Fibroblast of lung (primary cell): Measurements from ENCODE around the gene BLACAT1. TPM values are rescaled to one million over a fixed set of nuclear protein-coding genes. Genes with fewer than 3 reads are reported as not detected.

ENCODE experiments used
- DNase-seq, 2 donors: peaks; one replicate each; pipeline versions ENCODE4 v3.0.0 to v3.0.0-alpha.2; 2010; ENCODE audit warnings: low read depth in 2 of 2
- H2AFZ ChIP-seq: 2 replicates; pipeline ENCODE4 v1.5.1; 2012; ENCODE audit warnings: low read length, control low read depth, inconsistent platforms
- H3K27ac ChIP-seq: 2 replicates; pipeline ENCODE4 v1.5.1; 2011; ENCODE audit warnings: low read length, control low read depth; ENCODE audit not compliant: insufficient read depth
- H3K27me3 ChIP-seq: 2 replicates; pipeline ENCODE4 v1.5.1; 2011; ENCODE audit warnings: mild to moderate bottlenecking, low read length; ENCODE audit not compliant: control insufficient read depth, insufficient read depth
- H3K36me3 ChIP-seq: 2 replicates; pipeline ENCODE4 v1.5.1; 2011; ENCODE audit warnings: low read length; ENCODE audit not compliant: control insufficient read depth, insufficient read depth
- H3K4me1 ChIP-seq: 2 replicates; pipeline ENCODE4 v1.5.1; 2011; ENCODE audit warnings: low read length; ENCODE audit not compliant: control insufficient read depth, insufficient read depth; ENCODE audit errors: extremely low read depth
- H3K4me2 ChIP-seq: 2 replicates; pipeline ENCODE4 v1.5.1; 2011; ENCODE audit warnings: low read length, control low read depth; ENCODE audit not compliant: insufficient read depth; ENCODE audit errors: extremely low read depth
- H3K4me3 ChIP-seq, 4 experiments: fragments of 200-600 bp in 1 of 4; sonication (generic) in 1 of 4; replicated peaks in 1 of 4; 2 replicates each; pipeline ENCODE4 v1.5.1; 2011 to 2016; ENCODE audit warnings: low read length in 4 of 4, low read depth in 3 of 4, mild to moderate bottlenecking in 3 of 4, control low read depth in 2 of 4, inconsistent platforms in 1 of 4, mixed read lengths in 1 of 4; ENCODE audit not compliant: insufficient read depth in 1 of 4; ENCODE audit errors: control extremely low read depth in 1 of 4
- H3K79me2 ChIP-seq: 2 replicates; pipeline ENCODE4 v1.5.1; 2012; ENCODE audit warnings: mild to moderate bottlenecking, low read length, inconsistent platforms; ENCODE audit not compliant: control insufficient read depth, insufficient read depth
- H3K9ac ChIP-seq: 2 replicates; pipeline ENCODE4 v1.5.1; 2011; ENCODE audit warnings: mild to moderate bottlenecking, low read length, control low read depth; ENCODE audit not compliant: insufficient read depth
- H3K9me3 ChIP-seq: 2 replicates; pipeline ENCODE4 v1.5.1; 2012; ENCODE audit warnings: low read depth, low read length; ENCODE audit not compliant: control insufficient read depth, insufficient read depth
- H4K20me1 ChIP-seq: 2 replicates; pipeline ENCODE4 v1.5.1; 2011; ENCODE audit warnings: low read length; ENCODE audit not compliant: control insufficient read depth, insufficient read depth; ENCODE audit errors: extremely low read depth
- EZH2 ChIP-seq: IDR thresholded peaks from 2 replicates; pipeline ENCODE4 v1.5.1; 2012; ENCODE audit warnings: low read length, control low read depth, mild to moderate bottlenecking; ENCODE audit errors: missing control alignments
- polyA plus RNA-seq, 2 donors: library from polyadenylated mRNA; depleted of rRNA in 1 of 2; stranded (reverse) in 1 of 2; unstranded in 1 of 2; fragments of >200 nt; gene quantifications; 2 replicates each; pipeline ENCODE4 v1.2.1, GENCODE V29; 2011 to 2012; ENCODE audit warnings: missing spikeins in 1 of 2
- total RNA-seq: library from RNA; depleted of rRNA; stranded (reverse); fragments of >200 nt; gene quantifications from 2 replicates; pipeline ENCODE4 v1.2.1, GENCODE V29; 2014
- TF ChIP-seq, protein P1 (sequence below), 2 donors: IDR thresholded peaks in 1 of 2; conservative IDR thresholded peaks in 1 of 2; 1 replicate in 1 of 2; 2 replicates in 1 of 2; pipeline ENCODE4 v1.5.1; 2011 to 2012; ENCODE audit warnings: low read length in 2 of 2, control low read depth in 1 of 2, inconsistent platforms in 1 of 2, low read depth in 1 of 2, mild to moderate bottlenecking in 1 of 2

BLACAT1 gene
- total and polyA plus RNA-seq, 2 donors (not counting 1 experiment from before 2014, with no cell fraction given), result not detected

GRCh38 chr1:205444300-205444930, 11.4 kb downstream of the BLACAT1 start:
- no peaks in the 10 kb centered on the region for H3K4me1 ChIP-seq
- TF ChIP-seq, protein P1, sequence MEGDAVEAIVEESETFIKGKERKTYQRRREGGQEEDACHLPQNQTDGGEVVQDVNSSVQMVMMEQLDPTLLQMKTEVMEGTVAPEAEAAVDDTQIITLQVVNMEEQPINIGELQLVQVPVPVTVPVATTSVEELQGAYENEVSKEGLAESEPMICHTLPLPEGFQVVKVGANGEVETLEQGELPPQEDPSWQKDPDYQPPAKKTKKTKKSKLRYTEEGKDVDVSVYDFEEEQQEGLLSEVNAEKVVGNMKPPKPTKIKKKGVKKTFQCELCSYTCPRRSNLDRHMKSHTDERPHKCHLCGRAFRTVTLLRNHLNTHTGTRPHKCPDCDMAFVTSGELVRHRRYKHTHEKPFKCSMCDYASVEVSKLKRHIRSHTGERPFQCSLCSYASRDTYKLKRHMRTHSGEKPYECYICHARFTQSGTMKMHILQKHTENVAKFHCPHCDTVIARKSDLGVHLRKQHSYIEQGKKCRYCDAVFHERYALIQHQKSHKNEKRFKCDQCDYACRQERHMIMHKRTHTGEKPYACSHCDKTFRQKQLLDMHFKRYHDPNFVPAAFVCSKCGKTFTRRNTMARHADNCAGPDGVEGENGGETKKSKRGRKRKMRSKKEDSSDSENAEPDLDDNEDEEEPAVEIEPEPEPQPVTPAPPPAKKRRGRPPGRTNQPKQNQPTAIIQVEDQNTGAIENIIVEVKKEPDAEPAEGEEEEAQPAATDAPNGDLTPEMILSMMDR (conservative IDR thresholded peaks at IDR 0.05 in 1 of 2, IDR thresholded peaks at IDR 0.05 in 1 of 2; ENCODE audit: low read depth in 1 of 2, low read length in 2 of 2), result no peak
- no peak for TF ChIP-seq EZH2
- peaks cover 16% of the 10 kb centered on the region for H3K27me3 ChIP-seq
- H3K36me3 ChIP-seq, result no peaks in the 10 kb centered on the region
- H3K4me2 ChIP-seq, result no peak overlapping the region
- peak in 1 of 2 donors; percentile 48 for DNase-seq
- H4K20me1 ChIP-seq, result no peaks in the 10 kb centered on the region
- H2AFZ ChIP-seq, result no peak overlapping the region
- H3K9me3 ChIP-seq, result no peaks in the 10 kb centered on the region
- H3K4me3 ChIP-seq, result no peak overlapping the region
- H3K79me2 ChIP-seq, result no peaks in the 10 kb centered on the region
- H3K27ac ChIP-seq, result no peak overlapping the region
- no peak overlapping the region for H3K9ac ChIP-seq

DNA sequence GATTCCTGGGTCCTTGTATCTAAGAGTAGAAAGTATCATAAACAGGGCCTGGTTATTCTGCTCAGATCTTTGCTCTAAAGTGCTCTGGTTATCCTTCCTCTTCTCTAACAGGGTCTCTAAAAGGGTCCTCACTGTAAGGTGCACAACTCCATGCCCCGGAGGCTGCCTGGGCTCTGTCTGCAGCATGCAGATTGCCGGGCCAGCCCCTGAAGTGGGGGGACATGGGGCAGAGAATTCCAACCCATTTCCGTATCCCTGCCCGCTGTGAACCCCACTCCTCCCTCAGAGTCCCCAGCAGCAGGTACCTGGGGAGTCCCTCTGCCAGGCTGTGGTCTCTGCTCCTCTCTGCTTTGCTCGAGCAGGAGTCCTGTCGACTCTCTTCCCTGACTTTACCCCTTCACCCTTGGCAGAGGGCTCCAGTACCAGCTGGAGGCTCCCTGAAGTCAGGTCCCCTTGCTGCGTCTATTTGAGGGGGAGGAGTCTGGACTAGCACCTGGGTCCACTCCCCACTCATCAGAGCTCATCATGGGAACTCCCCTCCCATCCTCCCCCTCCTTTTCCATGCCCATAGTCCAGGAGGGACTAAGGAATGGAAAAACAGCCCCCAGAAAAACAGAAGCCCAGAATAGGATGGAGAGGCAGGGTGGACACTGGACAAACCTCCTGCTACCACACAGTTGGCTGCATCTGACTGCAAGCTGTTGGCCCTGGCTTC, 12.1 kb downstream of the BLACAT1 start:
- no peak for DNase-seq
- H3K4me3 ChIP-seq, result no peak overlapping the region
- no peak overlapping the region for H2AFZ ChIP-seq
- no peaks in the 10 kb centered on the region for H3K79me2 ChIP-seq
- no peaks in the 10 kb centered on the region for H4K20me1 ChIP-seq
- TF ChIP-seq EZH2, result no peak
- TF ChIP-seq, protein P1 (conservative IDR thresholded peaks at IDR 0.05 in 1 of 2, IDR thresholded peaks at IDR 0.05 in 1 of 2; ENCODE audit: low read depth in 1 of 2, low read length in 2 of 2), result no peak
- H3K9ac ChIP-seq, result no peak overlapping the region
- no peak overlapping the region for H3K4me2 ChIP-seq
- peaks cover 20% of the 10 kb centered on the region for H3K27me3 ChIP-seq
- no peaks in the 10 kb centered on the region for H3K4me1 ChIP-seq
- H3K36me3 ChIP-seq, result no peaks in the 10 kb centered on the region
- H3K9me3 ChIP-seq, result no peaks in the 10 kb centered on the region
- no peak overlapping the region for H3K27ac ChIP-seq

- Histone ChIP-seq H3K9ac (no peak overlapping the region), H3K4me2 (no peak overlapping the region), H3K4me3 (no peak overlapping the region), H3K79me2 (no peaks in the 10 kb centered on the region), H3K27ac (no peak overlapping the region), H2AFZ (no peak overlapping the region), H3K9me3 (no peaks in the 10 kb centered on the region), H3K4me1 (no peaks in the 10 kb centered on the region), H3K27me3 (peaks cover 20% of the 10 kb centered on the region), H4K20me1 (no peaks in the 10 kb centered on the region), H3K36me3 (no peaks in the 10 kb centered on the region)
- DNase-seq, result no peak
- TF ChIP-seq, protein P1 (conservative IDR thresholded peaks at IDR 0.05 in 1 of 2, IDR thresholded peaks at IDR 0.05 in 1 of 2; ENCODE audit: low read depth in 1 of 2, low read length in 2 of 2), result no peak
- TF ChIP-seq EZH2, result no peak
Measured at GRCh38 chr1:205442051-205442725, 13.7 kb downstream of the BLACAT1 start.
